ENCODE results near the gene NOTCH3.

DNA sequence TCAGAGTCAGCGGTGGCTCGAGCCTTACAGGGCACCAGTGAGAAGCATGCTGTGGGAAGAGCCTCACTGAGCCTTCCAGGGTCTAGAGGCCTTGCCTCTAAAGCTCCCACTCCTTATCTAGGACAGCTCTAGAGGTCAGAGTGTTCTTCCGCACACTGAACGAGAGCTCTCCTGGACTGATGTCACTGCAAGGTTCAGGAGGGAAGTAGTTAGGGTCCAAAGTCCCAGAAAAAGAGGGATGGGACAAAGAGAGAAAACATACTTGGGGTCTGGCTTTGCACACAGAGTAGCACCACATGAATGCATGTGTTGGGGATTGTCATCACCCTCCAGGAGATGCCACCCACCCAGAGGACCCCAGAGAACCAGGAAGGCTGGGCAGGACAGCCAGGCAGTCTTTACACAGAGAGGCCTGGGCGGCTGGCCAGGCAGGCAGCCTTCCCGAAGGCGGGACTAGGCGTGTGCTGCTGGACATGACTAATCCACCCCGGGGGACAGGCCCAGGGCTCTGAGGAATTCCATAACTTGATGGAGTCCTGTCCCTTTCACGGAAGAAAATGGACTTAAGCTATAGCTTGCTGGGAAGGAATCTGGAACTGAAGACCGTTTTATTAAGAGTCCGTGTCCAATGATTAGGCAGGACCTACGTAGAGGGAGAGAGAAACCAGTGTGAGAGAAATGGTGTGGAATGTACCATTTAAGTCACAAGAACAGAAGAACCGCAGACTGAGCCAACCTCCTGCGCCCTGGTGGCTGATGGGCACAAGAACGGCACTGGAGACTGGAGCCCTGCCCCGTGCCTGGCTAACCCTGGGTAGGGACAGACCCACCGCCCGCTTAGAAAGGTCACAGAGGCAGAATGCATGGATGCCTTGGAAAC lies 48.1 kb upstream of the NOTCH3 start:
- TF ChIP-seq, protein P1, sequence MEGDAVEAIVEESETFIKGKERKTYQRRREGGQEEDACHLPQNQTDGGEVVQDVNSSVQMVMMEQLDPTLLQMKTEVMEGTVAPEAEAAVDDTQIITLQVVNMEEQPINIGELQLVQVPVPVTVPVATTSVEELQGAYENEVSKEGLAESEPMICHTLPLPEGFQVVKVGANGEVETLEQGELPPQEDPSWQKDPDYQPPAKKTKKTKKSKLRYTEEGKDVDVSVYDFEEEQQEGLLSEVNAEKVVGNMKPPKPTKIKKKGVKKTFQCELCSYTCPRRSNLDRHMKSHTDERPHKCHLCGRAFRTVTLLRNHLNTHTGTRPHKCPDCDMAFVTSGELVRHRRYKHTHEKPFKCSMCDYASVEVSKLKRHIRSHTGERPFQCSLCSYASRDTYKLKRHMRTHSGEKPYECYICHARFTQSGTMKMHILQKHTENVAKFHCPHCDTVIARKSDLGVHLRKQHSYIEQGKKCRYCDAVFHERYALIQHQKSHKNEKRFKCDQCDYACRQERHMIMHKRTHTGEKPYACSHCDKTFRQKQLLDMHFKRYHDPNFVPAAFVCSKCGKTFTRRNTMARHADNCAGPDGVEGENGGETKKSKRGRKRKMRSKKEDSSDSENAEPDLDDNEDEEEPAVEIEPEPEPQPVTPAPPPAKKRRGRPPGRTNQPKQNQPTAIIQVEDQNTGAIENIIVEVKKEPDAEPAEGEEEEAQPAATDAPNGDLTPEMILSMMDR (IDR thresholded peaks at IDR 0.05), result no peak
- TF ChIP-seq POLR2A (IDR thresholded peaks at IDR 0.05), result no peak
